TTC549 (cell line): ENCODE data around the gene TTN.

Experiments used
- FAIRE-seq: peaks from 2 replicates; lab custom pipeline; 2012; peaks lifted over from hg19 to GRCh38; lab: Jason Lieb, UNC

The TTN gene

DNA sequence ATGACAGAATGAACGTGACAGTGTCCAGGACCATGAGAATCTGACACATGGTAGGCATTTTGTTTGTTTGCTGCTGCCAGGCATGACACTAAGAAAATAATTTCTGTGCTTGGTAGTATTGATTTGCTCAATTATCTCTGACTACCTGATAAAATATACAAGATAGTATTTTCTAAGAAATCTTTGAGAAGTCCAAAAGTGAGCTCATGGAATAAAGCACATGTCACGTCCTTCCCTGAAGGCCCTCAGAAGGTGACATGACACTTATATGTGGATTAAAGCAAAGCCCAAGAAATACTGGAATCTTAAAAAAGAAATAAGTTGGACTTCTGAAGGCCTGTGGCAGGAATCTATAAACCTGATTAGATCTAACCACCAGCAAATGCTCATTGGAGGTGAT, 3.8 kb upstream of the TTN start:
- no peak for FAIRE-seq

DNA sequence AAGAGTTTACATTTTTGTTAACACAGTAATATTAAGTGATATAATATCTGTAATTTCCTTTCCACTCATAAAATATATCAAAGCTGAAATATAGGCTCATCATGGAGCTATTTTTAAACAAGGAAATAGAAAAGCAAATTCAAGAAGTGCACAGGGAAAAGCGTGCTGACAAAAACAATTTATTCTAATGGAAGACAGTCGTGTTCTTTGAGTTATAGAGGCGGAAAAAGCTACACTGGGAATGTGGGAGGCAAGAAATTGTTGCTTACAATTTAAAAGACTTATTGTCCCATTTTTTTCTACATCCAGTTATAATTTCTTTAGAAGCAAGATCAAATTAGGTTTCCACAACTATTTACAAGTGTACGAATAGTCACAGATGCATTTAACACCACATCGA, 3.2 kb upstream of the TTN start:
- FAIRE-seq, result no peak

DNA sequence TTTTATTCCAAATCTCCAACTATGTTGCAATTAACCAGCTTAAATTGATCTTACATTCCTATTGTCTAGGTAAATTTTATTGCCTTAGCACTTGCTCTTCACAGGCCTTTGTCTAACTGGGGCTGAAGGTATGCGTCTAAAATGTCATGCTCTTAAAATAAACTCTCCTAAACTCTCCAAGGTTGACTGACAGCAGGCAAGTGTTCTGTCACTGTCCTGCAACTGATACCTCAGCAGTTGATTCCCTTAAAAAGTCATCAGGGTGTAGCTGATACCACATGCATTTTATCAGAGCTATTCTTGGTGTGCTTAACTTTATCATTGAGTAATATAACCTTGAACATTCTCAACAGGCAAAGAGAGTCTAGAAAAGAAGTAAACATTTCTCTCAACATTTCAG, 680 bp downstream of the TTN start:
- FAIRE-seq, result no peak

DNA sequence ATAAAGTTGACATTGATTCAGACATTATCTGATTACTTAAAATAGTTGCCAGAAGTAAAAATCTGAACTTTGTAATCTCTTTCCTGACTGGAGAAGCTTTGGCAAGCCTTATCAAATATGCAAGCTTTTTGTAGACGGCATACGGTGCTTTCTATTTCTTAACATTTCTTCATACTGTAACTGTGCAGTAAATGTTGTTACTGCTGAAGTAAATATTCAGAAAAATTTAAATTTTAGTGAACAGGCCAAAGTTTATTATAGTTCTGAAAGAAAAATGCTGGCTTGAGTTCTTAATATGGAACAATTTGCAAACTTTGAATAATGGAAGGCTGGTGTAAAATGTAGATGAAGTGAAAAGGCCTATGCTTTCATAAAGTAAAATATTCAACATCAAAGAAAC, 1.8 kb downstream of the TTN start:
- FAIRE-seq, result no peak

DNA sequence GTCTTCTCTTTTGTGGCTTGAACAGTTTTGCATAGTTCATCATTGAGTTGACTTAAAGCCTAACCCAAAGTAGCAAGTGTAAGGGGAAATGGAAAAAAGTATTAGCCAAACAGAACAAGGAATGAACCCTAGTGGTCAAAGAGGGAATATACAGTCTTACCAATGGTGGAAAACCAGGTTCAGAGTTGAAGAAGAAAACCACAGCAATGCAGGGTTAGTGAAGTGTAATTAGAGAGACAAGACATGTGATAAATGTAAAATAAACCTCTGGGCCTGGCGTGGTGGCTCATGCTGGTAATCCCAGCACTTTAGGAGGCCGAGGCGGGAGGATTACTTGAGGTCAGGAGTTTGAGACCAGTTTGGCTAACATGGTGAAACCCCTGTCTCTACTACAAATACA, 2.4 kb downstream of the TTN start:
- FAIRE-seq, result peak; percentile 60

DNA sequence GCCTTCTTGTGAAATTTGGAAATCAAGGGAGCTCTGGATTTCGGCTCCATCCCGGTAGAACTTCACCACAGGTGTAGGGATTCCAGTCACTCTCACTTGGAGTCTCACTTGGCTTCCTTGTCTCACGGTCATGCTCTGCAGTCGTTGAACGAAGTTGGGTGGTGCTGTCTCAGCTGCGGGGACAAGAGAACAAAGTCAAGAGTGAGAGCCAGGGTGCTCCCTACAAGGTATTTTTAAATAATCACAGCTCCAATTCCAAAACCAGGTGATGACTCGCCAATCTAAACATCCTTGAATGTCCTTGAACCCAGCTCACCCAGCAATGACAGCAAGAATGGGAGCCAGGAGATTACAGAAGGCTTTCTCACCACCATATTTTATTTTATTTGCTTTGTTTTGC, 6.7 kb downstream of the TTN start:
- FAIRE-seq, result no peak

DNA sequence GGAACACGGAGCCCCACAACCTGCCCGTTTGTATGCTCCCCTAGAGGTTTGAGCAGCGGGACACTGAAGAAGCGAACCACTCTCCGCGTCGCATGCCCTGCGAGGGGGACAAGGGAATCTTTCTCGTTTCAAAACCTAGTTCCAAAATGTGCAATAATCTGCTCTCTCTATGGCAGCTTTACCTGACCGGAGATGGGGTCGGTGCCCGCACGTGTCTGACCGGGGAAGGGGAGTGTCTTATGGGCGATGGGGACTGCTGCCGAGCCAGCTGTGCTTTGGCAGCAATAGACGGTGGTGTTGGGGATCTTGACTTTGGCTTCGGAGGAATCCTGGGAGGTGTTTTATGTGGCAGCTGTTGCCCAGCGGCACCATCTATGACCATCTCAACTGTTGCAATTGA, 7.9 kb downstream of the TTN start:
- no peak for FAIRE-seq

DNA sequence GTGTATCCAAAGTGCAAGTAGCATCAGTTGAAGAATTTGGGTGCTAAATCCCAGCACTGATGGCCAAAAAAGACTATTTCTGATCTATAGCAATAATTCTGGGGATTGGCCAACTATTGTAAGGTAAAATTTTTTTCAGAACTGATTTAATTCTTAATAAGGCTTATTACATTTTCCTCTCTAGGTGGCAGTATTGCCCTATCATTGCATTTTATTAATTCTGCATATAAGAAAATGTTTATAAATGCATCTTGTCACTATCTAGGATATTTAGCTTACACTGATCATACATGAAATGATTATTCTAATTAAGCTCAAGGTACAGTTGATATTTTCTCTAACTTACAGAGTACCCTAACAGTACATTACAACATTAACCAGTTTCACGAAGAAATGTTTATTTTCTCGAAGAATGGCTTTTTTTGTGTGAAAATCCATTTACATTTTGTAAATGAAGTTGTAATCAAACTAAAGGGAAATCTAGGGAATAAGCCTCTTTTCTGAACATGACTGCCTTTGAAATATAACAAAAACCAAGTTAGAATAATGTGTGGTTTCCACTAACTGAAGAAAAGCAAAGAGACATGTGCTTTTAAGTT, 11.0 kb downstream of the TTN start:
- FAIRE-seq, result peak; percentile 63

DNA sequence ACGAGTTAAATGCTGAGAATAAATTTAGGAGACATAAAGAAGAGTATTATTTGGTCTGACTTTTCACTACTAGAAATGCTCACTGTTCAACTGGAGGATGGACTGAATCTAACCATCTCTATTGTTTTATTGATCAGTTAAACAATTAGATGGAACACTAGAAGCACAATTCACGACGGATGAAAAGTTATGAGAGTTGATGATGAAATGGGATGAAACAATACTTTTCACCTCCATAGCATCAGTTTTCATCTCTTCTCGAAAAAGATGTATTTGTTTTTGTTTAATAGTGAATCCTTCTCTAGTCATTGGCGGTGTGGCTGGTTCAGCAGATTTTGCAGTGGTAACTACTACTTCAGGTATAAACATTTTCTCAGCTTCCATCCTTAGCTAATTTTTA, 19.3 kb downstream of the TTN start:
- no peak for FAIRE-seq

DNA sequence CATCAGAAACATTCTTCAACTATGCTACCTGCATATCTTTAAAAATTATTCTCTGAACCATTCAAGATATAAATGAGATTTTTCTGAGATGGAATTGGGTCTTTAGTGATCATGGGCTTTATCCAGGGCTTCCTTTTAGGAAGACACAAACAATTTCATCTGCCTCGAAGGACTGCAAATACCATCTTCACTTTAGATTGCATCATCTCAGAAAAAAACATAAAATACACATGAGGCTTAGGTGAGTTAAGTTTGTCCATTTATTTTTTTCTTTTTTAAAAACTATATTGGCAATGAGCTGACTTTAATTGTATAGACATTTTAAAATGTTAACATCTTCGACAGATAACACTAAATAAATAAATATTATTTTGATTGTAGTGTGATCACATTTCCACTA, 20.1 kb downstream of the TTN start:
- no peak for FAIRE-seq

DNA sequence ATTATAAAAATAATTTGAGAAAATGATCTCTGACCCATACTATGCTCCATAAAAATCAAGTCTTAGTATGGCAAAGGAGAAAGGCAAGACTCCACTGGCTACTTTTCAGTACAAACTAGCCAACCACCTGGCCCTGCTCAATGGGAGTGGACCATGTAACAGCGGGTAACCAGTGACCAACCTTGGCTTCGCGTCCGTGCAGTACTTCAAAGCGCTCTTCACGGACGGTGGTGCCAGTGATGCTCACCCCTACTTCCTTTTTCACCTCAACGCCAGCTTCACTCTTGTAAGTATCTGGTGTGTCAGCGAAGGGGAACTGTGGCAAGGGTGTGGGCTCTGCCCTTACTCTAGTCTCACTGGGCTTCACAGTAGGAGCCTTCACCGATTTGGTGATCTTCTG, 23.3 kb downstream of the TTN start:
- no peak for FAIRE-seq

DNA sequence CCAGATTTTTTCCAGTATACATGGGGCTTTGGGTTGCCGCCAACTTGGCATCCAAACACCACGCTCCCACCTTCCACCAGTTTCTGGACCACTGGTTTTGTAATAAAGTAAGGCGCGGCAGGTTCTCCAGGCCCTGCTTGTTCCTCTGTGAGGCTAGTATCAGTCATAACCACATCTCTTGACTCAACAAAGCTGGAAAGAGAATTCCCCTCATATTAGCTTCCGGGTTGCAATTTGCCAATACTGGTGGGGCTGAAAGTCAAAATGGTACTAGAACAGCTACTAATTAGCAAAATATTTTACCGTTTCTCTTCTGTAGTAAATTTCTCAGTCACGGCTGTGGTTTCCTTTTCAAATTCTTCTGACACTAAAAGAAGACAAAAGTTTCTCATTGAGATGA, 25.0 kb downstream of the TTN start:
- no peak for FAIRE-seq

DNA sequence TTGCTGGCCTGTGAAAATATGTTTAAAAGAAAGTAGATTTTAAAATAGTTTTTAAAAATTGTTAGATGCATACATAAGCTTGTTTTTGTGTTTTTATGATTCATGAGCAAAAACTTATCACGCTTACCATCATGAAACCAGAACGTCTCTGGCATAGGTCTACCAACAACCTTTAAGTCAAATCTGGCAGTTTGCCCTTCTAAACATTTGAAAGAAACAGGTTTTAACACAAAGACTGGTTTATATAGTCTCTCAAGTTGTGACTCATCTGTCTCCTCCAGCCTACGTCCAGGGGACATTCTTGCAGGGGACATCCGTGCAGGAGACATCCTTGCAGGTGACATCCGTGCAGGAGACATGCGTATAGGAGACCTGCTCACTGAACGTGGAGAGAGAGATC, 29.6 kb downstream of the TTN start:
- no peak for FAIRE-seq

DNA sequence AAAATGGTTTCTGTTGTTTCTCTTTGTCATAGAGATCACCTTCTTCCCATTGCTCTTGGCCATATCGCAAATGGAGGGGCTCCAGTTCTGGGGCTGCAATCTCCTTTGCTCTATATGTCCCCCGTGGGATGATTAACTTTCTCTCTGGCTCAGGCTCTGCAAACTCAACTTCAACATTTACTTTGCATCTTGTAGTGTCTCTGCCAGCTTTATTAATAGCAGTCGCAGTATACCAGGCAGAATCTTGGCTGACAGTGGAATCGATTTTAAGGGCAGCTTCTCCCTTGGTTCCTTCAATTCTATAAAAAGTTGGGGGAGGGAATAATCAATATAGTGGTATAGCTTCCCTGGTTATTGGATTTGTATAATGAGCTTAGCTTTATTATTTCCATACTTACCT, 30.5 kb downstream of the TTN start:
- FAIRE-seq, result no peak

DNA sequence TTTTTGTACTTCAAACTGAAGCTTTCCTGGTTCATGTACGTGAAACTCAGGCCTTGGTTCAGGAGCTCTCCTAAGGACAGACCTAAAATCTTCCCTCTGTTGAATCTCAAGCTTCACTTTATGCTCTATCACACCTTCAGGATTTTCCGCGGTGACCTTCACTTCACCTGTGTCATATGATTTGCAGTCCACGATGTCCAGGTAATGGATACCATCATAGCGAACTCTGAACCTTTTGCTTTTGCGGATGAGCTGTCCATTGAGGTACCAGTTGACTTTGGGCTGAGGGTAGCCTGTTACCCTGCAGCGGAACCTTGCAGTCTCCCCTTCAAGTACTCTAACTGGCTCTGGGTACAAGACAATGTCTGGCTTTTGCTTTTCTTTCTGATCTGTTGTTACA, 31.2 kb downstream of the TTN start:
- no peak for FAIRE-seq

DNA sequence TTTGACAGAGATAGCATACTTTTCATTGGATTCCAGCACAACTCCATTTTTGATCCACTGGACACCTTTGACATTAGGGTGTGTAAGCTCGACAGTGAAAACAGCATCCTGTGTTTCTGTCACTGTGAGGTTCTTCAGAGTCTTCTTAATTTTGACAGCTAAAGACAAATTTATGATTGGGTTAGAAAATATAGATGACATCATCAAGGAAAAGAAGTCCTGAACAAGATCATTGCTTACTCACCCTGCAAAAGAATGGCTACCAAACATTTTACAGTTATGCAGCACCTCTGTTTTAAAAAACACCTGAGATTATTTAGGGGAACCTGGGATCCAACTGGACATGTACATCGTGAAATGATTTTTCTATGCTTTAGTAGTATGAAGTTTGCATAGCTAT, 36.7 kb downstream of the TTN start:
- no peak for FAIRE-seq

DNA sequence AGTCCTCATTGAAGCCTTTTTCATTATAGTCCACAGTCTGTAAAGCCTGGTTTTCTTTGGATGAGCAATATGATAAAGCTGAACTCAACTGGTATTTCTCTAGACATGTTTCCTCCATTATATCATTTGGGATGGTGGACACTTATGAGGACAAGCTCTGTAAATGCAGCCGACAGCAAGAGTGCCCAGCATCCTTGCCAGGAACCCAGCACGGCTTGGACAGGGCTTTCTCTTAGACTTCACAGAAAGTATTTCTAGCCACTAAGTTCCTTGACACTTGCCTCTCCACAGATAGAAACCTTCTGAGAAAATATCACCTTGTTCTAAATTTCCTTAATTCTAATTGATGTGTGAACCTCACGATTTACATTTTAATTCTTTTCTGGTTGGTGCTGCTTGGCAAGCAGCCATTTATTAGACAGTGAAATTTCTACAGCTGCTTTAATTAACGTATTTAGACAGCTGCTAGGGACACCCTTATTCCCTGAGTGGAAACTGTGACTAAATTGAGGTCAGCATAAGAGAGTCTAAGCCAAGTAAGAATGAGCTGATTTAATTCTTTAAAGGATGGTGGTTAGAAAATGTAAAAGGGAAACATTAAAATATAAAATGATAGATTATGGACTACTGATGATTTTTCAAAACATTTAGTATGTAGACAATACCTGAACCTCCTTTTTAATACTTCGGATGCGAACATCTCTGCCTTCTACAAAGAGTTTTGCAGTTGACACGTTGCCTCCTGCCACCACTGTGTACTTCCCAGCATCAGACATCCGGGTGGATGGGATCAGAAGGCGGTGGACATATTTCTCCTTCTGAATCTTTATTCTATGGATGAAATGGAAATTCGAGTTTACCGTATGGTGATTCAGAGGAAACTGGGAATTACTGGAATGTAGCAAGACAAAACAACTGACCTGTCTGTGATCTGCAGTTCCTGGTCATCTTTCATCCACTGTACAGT, 39.8 kb downstream of the TTN start:
- no peak for FAIRE-seq

DNA sequence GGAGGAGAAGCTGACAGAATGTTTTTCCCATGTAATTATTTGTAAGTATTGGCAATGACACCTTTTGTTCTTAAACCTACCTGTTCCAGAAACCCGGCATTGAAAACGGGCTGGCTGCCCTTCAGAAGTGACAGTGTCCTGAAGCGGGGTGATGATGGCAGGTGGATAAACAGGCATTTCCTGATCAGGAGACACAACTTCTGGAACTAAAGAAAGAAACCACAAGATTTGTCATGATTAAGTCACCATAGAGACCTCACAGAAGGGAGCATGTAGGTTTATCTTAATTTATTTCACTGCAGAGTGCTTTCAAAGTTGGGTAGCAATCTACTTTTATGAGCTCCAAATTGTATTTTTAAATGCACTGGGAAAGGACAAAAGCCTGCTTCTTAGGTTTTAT, 43.1 kb downstream of the TTN start:
- no peak for FAIRE-seq

DNA sequence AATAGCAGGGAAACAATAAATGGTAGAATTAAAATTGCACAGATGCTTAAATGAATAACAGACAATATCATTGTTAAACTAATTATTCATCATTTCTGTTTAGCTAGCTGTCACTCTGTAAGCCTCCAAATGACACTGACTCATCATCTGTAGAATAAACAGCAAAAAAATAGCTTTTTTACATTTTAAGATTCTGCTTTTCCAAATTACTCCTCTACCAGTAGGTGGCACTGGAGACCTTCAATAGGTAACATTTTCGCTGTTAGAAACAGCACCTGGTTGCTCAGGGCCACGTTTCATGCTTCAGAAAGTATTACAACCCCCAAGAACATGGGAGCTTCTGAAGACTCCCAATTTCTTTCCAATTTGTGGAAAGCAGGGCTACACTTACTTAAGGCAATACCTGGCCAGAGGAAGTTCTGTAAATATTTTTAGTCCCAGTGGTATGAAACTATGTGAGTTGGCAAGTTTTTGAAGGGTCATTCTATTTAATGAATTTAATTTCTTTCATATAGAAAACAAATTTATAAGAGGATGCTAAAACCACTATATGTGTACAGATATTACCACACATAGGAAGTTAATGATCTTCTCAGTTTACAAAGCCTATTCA, 45.4 kb downstream of the TTN start:
- FAIRE-seq, result peak; percentile 7

DNA sequence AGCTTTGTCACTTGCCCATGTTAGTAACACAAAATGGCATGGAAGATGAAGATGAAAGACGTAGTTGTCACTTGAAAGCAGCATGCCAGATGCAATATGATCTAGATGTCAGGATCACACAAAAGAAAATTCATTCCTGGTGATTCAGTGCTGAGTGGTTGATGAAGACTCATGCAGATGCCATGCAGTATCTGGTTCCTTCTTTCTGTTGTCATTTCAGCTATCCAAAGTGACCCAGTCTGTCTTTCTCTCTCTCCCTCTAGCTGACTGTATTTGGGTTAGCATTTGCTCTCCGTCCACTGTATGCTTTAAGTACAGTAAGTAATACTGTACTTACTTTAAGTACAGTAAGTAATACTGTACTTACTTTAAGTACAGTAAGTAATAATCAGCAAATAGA, 50.4 kb downstream of the TTN start:
- peak; percentile 81 for FAIRE-seq

DNA sequence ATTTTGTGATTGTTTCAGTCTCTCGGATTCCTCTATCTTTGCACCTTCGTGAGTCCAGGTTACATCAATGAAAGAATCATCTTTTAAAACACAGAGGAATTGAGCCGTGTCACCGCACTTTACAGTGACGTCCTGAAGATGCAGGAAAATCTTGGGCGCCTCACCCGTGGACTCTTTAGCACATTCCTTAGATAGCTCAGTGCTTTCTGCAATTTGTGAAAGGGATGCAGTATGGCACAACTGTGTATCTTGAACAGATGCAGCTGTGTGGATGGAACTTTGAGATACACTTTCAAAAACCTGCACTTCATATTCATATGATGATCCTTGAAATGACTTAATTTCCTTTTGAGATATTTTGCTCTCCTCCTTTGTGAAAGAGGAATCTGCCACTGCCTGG, 50.9 kb downstream of the TTN start:
- FAIRE-seq, result no peak

DNA sequence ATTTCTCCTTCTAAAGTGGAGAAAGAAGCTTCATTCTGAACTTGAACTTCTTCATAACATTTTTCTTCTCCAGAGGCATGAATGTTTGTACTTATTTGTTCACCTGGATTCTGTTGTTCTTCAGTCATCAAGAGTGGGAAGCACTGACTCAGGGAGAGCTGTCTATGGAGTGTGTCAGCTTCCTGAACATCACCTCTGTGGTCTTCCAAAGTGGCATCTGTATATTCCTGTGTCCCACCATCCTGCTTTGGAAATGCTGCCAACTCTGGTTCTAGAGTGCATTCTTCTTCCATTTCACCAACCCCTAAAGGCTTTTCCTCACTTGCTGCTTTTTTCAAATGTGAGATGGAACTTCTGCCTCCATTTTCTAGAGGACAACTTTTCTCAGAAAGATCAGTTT, 59.5 kb downstream of the TTN start:
- no peak for FAIRE-seq

DNA sequence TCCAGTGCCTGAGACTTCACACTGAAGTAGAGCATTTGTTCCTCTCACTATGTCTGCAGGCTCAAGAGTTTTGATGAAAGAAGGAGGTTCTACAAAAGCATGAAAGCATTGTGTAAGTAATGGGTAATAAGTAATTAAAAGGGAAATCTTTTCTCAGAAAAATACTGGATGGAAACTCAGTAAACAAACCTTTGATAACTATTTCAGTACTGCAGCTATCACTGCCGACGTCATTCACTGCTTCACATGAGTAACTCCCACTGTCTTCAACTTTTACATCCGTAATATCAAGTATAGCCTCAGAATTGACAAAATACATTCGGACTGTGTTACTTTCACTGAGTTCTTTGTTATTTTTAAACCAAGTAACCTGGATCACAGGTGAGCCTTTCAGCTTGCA, 72.7 kb downstream of the TTN start:
- FAIRE-seq, result no peak

DNA sequence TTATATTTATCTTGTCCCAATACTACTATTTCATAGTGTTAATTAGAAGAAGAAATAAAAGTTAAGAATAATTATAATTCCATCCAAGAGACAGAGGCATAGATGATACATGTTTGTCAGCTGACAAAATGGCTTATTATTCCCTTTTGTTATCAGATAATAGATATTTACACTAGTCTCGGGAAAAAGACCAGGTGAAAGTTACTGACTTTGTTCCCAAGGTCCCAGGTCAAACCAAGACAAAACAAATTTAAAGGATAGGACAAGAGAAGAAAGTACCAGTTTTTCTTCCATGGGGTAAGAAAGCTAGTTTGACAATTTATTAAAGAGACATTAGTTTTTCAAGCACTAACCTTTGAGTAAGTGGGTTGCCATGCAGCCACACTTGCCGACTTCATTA, 73.2 kb downstream of the TTN start:
- FAIRE-seq, result no peak
